HG02678 (cell line): ENCODE measurements around the gene ROCK2.
A peak's percentile ranks its signal among the peaks of the same experiment; 100 is the strongest.

Experiments
- ATAC-seq: cut with Tn5 transposase; IDR thresholded peaks from one replicate; pipeline ENCODE4 v1.9.1; 2021; ENCODE audit warnings: mild to moderate bottlenecking, moderate library complexity; ENCODE audit not compliant: unreplicated experiment

The ROCK2 gene

GRCh38 chr2:11367170-11367730 lies 22.8 kb upstream of the ROCK2 start:
- ATAC-seq = no peak

GRCh38 chr2:11366326-11366741 lies 21.9 kb upstream of the ROCK2 start:
- no peak for ATAC-seq

GRCh38 chr2:11365096-11365879 lies 20.9 kb upstream of the ROCK2 start:
- ATAC-seq = no peak

- no peak for ATAC-seq
Measured at GRCh38 chr2:11364565-11364887, 20.1 kb upstream of the ROCK2 start.

- no peak for ATAC-seq
Measured at GRCh38 chr2:11363868-11364564, 19.6 kb upstream of the ROCK2 start.

- ATAC-seq = no peak
Measured at GRCh38 chr2:11359865-11360264, 15.4 kb upstream of the ROCK2 start.

- no peak for ATAC-seq
Measured at GRCh38 chr2:11357428-11357972, 13.1 kb upstream of the ROCK2 start.

GRCh38 chr2:11356764-11357163 lies 12.3 kb upstream of the ROCK2 start:
- no peak for ATAC-seq

- ATAC-seq = no peak
Measured at GRCh38 chr2:11355194-11356053, 11.0 kb upstream of the ROCK2 start.

- no peak for ATAC-seq
Measured at GRCh38 chr2:11354363-11355154, 10.1 kb upstream of the ROCK2 start.

GRCh38 chr2:11352781-11353537 lies 8.5 kb upstream of the ROCK2 start:
- ATAC-seq = no peak

- ATAC-seq = no peak
Measured at GRCh38 chr2:11348209-11348749, 3.8 kb upstream of the ROCK2 start.

- ATAC-seq = no peak
Measured at GRCh38 chr2:11347403-11347959, 3.0 kb upstream of the ROCK2 start.

GRCh38 chr2:11346023-11346482 lies 1.6 kb upstream of the ROCK2 start:
- no peak for ATAC-seq

GRCh38 chr2:11344956-11345677 lies 681 bp upstream of the ROCK2 start:
- ATAC-seq = peak; percentile 40

GRCh38 chr2:11343650-11344341 lies 640 bp downstream of the ROCK2 start:
- peak; percentile 34 for ATAC-seq

- no peak for ATAC-seq
Measured at GRCh38 chr2:11343368-11343649, 1.1 kb downstream of the ROCK2 start.
